NCI-H2196 (cell line): Measurements from ENCODE around the gene FDX1.
A peak's percentile ranks its signal among the peaks of the same experiment; 100 is the strongest.

Source experiments
- DNase-seq: peaks from one replicate; lab custom pipeline; 2025; ENCODE audit not compliant: unreplicated experiment; lab: John Stamatoyannopoulos, UW

FDX1 gene

DNA sequence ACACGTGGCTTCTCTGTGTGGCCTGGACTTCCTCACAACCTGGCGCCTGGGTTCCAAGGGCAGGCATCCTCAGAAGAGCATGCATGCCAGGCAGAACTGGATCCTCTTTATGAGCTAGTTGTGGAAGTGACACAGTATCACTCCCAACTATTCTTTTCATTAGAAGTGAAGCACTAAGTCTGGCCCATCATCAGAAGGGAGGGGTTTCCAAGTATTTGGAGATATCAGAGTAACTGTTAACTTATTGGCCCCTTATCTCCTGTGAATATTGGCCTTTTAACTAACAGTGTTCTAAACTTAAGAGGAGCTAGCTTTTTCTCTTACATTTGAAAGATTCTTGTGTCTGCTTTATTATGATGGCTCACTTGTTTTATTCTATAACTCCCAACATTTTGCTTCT, 35.5 kb downstream of the FDX1 start:
- DNase-seq = no peak

DNA sequence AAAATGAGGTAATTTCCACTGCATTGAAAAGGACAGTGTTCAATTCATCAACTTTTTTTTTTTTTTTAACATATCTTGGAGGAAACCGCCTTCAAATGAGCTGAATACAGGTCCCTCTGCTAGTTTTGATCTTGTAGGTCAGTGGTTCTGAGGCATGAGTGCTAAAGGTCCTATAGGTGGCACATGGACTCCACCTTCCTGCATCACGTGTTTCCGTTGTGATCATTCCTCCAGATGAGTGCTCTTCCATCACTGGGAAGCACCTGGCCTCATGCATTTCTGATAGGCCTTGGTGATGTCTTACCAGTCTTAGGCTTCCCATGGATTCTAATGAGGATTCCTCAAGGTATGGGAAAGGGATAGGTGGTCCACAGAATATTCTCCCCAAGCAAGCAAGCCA, 37.8 kb downstream of the FDX1 start:
- DNase-seq = no peak

DNA sequence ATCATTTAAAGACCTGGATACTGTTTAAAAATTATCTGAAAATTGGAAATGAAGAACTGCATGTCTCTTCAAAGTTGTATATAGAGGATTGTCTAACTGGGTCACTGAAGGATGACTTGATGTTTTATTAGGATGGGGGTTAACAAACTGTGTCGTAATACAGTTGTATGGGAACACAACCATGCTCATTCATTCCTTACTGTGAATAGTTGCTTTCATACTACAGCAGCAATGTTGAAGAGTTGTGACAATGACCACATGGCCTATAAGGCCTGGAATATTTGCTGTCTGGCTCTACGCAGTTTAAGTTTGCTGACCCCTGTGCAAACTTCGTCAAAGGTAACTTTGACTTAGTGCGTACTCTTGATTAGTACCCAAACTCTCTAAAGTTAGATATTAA, 38.4 kb downstream of the FDX1 start:
- DNase-seq = no peak

DNA sequence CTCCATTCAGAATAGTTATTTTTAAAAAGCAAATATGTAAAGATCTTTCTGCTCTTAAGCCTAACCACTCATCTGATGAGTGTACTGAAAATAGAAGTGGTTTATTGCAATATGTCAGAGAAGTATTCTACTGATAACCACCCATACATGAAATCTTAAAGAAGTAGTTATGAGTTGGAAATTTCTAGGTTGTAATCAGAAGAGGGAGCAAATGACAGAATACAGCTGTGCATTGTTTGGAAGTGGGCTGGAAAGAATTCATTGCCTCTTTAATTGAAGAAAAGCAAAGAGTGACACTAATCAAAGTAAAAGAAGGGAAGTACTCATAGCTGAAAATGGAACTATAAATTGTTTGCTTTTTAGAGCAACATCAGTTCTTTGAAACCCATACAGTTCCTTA, 39.4 kb downstream of the FDX1 start:
- DNase-seq = no peak

DNA sequence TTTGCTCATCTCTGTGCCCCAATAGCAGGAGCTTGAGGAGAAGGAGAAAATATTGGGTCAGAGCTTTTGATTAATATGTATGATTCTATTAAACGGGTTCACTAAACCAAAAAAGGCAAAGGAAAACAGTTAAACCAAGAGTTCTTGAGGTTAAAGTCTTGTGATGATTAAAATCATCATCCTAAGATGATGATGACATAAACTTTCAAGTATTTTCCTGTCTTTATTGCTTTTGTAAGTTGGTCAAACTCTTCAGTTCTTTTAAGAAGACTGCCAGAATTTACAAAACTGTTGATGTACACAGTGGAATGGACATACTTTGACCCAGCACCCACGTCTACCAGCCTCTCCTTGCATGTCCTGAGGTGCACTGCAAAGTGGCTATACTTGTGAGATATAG, 41.0 kb downstream of the FDX1 start:
- DNase-seq = no peak

DNA sequence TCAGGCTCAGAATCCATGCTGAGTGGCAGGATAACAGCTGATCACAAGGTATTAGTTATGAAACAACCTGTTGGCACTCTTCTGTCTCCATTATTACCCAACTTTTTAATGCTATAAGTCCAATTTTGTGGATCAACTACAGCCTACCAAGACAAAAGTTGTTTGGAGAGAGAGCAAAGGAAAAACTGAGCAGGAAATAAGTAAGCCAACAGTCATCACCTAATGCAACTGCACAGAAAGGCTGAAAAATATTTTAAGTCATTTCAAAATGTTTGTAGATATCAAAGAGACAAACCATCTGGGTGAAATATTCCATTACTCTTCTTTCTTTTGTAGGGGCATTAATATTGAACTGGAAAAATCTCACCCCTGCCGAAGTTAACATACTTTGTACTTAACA, 41.6 kb downstream of the FDX1 start:
- no peak for DNase-seq

DNA sequence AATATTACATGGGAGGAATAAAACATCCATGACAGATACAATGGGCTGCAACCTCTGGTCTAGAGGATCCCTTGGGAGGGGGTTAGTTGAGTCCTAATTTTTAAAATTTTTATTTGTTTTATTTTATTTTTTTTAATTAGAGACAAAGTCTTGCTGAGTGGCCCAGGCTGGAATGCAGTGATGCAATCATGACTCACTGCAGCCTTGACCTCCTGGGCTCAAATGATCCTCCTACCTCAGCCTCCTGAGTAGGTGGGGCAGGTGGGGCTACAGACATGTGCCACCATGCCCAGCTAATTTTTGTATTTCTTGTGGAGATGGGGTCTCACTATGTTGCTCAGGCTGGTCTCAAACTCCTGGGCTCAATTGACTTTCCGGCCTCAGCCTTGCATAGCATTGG, 43.1 kb downstream of the FDX1 start:
- DNase-seq = no peak

DNA sequence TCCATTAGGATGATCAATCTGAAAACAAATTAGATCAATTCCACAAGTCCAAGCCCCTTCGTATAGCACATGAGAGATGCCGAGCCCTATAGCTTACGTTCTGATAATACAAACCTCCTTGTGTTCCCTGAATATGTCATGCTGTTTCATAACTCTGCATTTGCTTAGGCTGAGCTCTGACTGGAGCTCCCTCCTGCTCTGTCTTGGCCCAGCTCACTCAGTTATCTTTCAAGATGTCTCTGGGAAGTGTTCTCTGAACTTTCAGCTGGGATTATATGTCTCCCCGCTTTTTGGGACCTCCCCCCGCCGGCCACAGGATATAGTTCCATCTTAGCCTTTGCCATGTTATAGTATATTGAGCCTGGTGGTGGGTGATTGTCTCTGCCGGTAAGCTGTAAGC, 44.0 kb downstream of the FDX1 start:
- no peak for DNase-seq

DNA sequence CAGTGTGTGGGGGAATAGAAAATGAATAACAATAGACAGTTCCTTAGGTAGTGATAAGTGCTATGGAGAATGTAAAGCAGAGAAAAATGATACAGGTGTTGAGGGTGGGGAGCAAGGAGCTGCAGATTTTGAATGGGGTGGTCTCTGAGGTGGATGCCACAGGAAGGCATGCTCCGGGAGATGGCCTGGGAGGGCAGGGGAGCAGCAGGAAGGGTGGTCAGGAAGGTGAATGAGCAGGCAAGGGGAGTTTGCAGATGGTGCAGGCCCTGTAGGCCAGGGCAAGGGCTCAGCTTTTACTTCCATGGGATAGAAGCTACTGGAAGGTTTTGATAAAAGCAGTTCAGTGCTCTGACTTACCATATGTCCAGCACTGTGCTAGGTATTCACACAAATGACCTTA, 44.8 kb downstream of the FDX1 start:
- DNase-seq = no peak

DNA sequence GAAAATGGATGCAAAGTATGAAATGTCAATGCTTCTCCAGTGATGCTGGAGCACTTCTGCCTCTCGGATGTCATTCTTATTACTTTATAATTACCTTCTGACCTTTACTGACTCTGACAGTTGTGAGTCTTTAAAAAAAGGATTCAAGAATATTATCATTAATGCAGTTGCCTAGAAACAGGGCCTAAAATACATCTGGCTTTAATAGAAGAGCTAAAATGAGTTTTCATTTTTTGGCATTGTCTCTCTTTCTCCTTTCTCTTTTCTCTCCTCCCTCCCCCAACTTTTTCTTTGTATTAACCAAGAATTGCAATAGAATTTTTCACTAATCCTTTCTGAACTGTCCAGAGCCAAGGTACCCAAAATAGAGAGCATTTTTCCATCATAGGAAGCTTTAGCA, 45.9 kb downstream of the FDX1 start:
- DNase-seq = no peak

DNA sequence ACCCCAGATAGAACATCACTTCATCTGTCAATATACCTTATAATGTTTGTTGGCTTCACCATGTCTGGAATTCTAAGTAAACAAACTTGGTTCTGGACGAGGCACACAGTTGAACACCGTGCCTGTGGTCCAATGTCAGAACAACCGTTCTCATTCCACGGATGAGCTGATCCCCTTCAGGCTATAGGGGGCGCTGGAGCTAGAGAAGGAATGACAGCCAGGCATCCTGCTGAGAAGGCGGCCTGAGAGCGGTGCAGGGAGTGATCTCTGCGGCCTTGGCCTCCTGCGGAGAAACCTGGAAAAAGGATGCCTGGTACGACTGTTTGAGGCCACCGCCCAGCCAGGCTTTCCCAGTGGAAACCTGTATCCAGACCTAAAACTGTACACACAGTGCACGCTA, 48.7 kb downstream of the FDX1 start:
- no peak for DNase-seq

DNA sequence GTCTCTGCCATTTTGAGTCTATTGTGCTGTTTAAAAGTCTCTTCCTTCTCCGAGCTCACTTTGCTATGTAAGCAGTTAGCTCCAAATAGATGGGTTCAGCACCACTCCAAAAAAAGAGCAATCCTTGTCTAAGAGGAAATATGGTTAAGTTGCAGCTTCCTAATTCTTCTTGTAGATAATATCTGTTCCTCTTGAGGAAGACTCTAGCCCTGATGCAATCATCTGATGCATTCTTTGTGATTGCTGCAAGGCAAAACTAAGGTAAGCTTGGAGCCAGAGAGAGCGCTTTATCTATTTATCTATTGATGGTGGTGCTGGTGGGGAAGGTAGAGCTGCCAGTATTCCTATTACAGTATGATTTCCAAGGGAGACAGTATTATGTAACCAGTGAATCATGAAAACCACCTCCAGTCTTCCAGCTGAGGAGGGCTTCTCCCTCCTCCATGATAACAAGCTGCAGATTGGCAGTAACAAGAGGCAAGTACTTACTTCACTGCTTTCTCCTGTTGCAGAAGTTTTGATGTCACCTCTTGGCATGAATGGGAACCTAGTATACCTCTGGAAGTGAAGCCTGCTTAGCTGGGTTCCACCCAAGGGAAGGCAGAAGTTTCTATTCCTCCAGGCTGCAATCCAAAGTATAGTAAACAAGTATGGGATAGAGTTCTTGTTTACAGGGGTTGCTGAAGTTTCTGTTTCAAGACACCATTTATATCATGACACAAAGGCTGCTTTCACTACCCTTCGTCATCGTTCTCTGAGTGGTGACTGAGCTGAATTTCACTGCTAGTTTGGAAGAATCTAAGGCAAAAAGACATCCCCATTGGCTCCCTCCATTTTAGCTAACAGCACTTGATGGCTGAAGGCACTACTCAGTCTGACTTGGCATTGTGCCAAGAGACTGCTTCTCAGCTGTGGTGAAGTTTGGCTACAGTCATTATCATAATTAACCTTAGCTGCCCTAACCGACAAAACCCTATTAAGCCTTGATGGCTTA, 49.7 kb downstream of the FDX1 start:
- peak; percentile 38 for DNase-seq

DNA sequence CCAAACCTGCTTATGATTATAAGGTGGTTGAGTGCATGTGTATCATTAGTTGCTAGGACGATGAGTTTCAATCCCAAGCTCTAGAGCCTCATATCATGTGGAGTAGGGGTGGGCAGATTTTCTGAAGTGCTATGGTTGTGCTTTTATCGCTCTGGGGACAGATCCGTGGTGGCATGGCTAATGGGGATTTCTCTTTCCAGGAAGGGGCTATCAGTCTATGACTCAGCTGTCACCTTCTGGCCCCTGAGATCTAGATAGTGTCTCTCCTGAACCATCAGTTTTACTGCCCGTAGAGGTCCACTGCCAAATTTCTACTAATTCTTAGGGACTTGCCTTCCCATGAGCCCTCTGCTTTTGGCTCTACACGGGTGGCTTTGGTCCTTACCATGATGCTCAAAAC, 51.8 kb downstream of the FDX1 start:
- DNase-seq = no peak

DNA sequence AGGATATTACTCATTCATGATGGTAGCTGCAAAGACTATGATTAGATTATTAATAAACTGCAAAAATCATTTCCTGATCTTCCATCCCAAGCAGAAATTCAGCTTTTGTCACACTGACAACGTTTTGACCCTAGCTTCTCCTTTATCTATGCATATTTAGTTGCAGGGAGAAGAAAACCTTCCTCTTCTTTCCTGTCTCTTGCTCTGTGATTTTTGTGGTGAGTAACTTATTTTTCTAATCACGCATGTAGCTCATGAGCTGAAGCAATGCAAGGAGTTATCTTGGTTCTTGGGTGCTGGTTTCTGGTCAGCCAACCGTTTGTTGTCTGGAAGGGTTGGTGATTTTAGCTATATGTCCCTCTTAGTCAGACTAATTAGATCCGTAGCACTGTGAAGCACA, 56.4 kb downstream of the FDX1 start:
- DNase-seq = no peak

DNA sequence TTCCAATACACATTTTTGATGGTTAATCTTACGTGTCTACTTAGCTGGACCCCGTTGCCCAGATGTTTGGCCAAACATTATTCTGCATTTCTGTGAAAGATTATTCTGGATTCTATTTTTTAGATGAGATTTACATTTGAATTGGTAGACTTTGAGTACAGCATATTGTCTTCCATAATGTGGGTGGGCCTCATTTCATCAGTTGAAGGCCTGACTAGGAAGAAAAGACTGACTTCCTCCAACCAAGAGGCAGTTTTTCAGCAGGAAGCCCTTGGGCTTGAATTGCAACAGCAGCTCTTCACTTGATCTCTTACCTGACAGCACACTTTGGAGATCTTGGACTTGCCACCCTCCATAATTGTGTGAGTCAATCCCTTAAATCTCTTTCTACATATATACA, 58.7 kb downstream of the FDX1 start:
- DNase-seq = no peak

DNA sequence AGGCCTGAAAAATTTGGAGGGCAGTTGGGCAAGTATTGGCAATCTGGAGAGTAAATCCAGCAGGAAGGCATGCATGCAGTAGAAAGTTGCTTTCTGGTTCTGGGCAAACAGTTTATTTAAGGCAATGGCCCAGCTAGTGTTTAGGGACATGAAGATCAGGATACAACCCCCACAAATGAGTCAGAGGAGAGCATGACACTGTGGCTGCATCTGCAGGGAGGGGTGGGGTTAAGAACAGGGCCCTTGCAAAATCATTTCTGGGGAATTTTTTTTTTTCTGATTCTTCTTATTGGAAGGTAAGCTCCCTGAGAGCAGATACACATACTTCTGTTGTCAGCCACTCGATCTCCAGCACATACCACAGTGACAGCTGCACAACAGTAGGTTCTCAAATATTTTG, 61.1 kb downstream of the FDX1 start:
- no peak for DNase-seq

DNA sequence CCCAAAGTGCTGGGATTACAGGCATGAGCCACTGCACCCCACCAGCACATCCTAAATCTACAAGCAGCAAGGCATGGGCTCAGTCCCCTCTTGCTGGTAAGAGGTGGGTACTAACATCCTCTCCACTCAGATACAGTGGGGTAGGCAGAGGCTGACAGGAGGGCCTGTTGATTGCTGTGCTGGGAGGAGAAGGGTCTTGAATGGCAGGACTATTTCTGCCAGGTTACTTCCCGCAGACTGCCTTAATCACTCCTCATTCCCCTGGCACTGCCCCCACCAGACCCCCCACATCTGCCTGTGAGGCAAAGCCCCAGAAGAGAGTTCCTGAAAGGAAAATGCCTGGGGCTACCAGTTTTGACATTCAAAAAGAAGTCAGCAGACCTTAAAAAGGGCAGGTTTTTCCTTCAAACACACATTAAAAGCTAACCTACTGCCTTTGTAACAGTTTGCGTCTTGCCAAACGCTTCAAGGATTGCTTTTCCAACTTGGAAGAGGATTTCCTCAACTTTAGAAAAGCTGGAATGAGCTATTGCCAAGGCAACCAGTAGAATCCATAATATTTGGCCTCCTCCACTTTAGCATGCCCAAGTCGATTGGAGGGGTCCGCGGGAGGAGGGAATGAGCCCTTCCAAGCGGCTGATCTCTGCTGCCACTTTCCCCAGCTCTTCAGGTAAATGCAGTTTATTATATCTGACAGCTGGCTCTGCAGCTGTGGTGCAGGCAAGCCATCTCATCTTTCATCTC, 62.0 kb downstream of the FDX1 start:
- no peak for DNase-seq

DNA sequence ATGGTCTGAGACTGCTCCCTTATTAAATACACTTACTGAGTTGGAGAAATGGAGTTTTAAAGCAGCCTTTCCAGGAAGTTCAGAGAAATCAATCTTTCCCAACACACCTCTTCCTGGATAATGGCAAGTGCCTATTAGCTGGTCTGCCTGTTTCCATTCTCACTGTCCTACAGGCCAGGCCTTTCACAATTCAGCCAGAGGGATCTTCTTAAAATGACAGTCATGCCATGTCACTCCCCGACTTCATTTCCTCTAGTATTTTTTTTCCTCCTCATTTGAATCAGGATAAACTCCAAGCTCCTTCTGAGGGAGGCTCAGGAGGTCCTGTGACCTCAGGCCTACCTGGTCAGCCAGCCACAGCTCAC, 62.6 kb downstream of the FDX1 start:
- no peak for DNase-seq

DNA sequence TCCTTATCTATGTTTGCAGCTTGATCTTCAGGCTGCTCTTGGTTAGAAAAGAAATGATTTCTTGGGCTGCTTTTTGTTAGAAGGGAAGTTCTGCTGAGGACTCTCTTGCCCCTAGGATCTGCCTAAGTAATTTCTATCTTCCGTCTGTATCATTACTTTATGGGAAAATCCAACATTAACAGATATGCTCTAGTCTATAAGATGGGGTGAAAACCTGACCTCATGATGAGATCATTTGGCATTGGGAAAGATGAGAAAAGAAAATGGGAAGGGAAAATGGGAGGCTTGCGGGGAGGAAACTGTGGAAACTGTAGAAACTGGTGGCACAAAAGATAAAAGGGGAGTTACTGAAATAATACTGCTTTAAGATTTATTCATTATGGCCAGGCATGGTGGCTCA, 63.6 kb downstream of the FDX1 start:
- no peak for DNase-seq

DNA sequence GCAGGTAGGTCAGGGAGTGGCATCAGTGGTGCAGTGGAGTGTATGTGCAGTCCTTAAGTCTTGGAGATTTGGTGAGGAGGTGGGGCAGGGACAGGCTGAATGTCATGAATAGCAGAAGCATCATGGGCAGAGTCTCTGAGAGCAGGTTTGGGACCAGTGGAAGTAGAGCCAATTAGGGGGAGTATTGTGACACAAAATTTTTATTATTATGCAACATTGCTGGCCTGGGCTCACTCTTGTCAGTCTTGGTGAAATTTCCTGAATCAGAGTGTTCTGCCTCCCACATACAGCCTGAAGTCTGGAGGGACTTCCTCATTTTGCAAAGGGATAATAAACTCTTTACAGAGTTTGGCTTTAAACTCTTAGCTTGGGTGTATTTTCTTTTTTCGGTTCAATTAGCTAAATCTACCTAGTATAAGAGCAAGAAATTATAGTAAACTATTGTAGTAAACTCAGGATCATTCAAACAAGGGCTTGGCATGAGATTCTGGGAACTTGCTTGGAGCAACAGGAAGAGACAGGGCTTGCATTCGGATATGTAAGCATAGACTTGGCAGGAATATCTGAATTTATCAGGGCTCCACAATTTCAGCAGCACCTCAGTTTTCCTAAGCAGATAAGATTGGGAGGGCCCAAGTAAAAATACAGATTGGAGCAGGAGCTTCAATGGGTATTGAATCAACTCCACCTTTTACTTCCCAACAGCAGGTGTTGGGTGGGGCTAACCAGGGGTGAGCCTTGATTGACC, 67.7 kb downstream of the FDX1 start:
- DNase-seq = no peak

DNA sequence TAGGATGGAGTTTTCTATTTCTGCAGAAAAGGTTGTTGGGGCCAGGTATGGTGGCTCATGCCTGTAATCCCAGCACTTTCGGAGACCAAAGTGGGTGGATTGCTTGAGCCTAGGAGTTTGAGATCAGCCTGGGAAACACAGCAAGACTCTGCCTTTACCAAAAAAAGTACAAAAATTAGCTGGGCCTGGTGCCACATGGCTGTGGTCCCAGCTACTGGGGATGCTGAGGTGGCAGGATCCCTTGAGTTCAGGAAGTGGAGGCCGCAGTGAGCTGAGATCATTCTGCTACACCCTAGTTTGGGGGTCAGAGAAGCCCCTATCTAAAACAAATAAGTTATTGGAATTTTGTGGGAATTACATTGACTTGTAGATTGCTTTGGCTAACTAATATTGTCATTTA, 71.7 kb downstream of the FDX1 start:
- DNase-seq = no peak
